A549 (cell line): Measurements from ENCODE around the gene RDH5. TPM values are rescaled to one million over a fixed set of nuclear protein-coding genes. Genes with fewer than 3 reads are reported as not detected.

Source experiments
- BHLHE40 ChIP-seq: IDR thresholded peaks from 2 replicates; pipeline ENCODE4 v1.6.1; 2012; ENCODE audit warnings: low read depth, low read length, inconsistent platforms
- CBX8 ChIP-seq: fragments of 200-600 bp; sonication (generic); IDR thresholded peaks from 2 replicates; pipeline ENCODE4 v1.6.1; 2016
- CEBPB ChIP-seq, 2 experiments: fragments of >200 bp in 1 of 2; sonication (Bioruptor Twin) in 1 of 2; formaldehyde crosslinking in 1 of 2; IDR thresholded peaks; 2 replicates each; pipeline ENCODE4 v1.6.1; 2012 to 2016
- CHD2 ChIP-seq: fragments of 150-350 bp; IDR thresholded peaks from 2 replicates; pipeline ENCODE4 v1.6.1; 2014; ENCODE audit warnings: low read length; ENCODE audit not compliant: partially characterized antibody
- EHF ChIP-seq: fragments of 250-450 bp; sonication (Bioruptor Pico); IDR thresholded peaks from 2 replicates; pipeline ENCODE4 v1.5.0; 2020; ENCODE audit warnings: mild to moderate bottlenecking
- EHMT2 ChIP-seq: fragments of 200-600 bp; sonication (generic); IDR thresholded peaks from 2 replicates; pipeline ENCODE4 v1.6.1; 2016; ENCODE audit warnings: antibody characterized with exemption, low read depth, mild to moderate bottlenecking, moderate library complexity
- FOSL2 ChIP-seq, 2 experiments: fragments of 450-650 bp in 1 of 2; fragments of >200 bp in 1 of 2; sonication (Bioruptor Twin) in 1 of 2; formaldehyde crosslinking; IDR thresholded peaks; 2 replicates each; pipeline versions ENCODE4 v1.5.0 to v1.6.1; 2016 to 2020; ENCODE audit warnings: mild to moderate bottlenecking in 1 of 2, moderate library complexity in 1 of 2
- GATA3 ChIP-seq: IDR thresholded peaks from 2 replicates; pipeline ENCODE4 v1.6.1; 2012; ENCODE audit warnings: borderline replicate concordance
- HDAC2 ChIP-seq: fragments of 200-600 bp; sonication (generic); IDR thresholded peaks from 2 replicates; pipeline ENCODE4 v1.6.1; 2016
- HOXB13 ChIP-seq: fragments of 250-450 bp; sonication (Bioruptor Pico); IDR thresholded peaks from 2 replicates; pipeline ENCODE4 v1.5.0; 2020; ENCODE audit warnings: low read depth, mild to moderate bottlenecking, moderate library complexity
- HOXB5 ChIP-seq: fragments of 250-450 bp; sonication (Bioruptor Pico); IDR thresholded peaks from 2 replicates; pipeline ENCODE4 v1.5.0; 2020; ENCODE audit warnings: mild to moderate bottlenecking, moderate library complexity
- KDM5A ChIP-seq: fragments of 200-600 bp; sonication (generic); IDR thresholded peaks from 2 replicates; pipeline ENCODE4 v1.6.1; 2016; ENCODE audit warnings: antibody characterized with exemption, mild to moderate bottlenecking
- MAFK ChIP-seq: fragments of 450-650 bp; IDR thresholded peaks from 2 replicates; pipeline ENCODE4 v1.6.1; 2014; ENCODE audit not compliant: partially characterized antibody
- MAZ ChIP-seq: fragments of 150-350 bp; IDR thresholded peaks from 2 replicates; pipeline ENCODE4 v1.6.1; 2014; ENCODE audit warnings: antibody characterized with exemption, low read depth, low read length, borderline replicate concordance
- MYC ChIP-seq: IDR thresholded peaks from 2 replicates; pipeline ENCODE4 v1.6.1; 2012; ENCODE audit warnings: mild to moderate bottlenecking, inconsistent platforms, low read length, improper control_type of control experiment, borderline replicate concordance
- NFE2L2 ChIP-seq: fragments of 150-350 bp; conservative IDR thresholded peaks from 2 replicates; pipeline ENCODE4 v1.6.1; 2014; ENCODE audit warnings: low read length
- NR3C1 ChIP-seq: fragments of >200 bp; sonication (Bioruptor Twin); formaldehyde crosslinking; IDR thresholded peaks from 3 replicates; pipeline ENCODE4 v1.6.1; 2017
- PBX3 ChIP-seq: IDR thresholded peaks from 2 replicates; pipeline ENCODE4 v1.6.1; 2012
- PHF8 ChIP-seq: fragments of 200-600 bp; sonication (generic); IDR thresholded peaks from 2 replicates; pipeline ENCODE4 v1.6.1; 2016; ENCODE audit warnings: low read depth, mild to moderate bottlenecking, antibody characterized with exemption, moderate library complexity, borderline replicate concordance
- POLR2AphosphoS2 ChIP-seq: conservative IDR thresholded peaks from 2 replicates; pipeline ENCODE4 v1.6.1; 2012; ENCODE audit warnings: low read length, improper control_type of control experiment, inconsistent platforms
- RAD21 ChIP-seq, 2 experiments: fragments of >200 bp in 1 of 2; sonication (Bioruptor Twin) in 1 of 2; formaldehyde crosslinking in 1 of 2; IDR thresholded peaks in 1 of 2; conservative IDR thresholded peaks in 1 of 2; 2 replicates in 1 of 2; 3 replicates in 1 of 2; pipeline ENCODE4 v1.6.1; 2012 to 2018; ENCODE audit warnings: inconsistent platforms in 1 of 2
- RARB ChIP-seq: fragments of 250-450 bp; sonication (Bioruptor Pico); IDR thresholded peaks from 2 replicates; pipeline ENCODE4 v1.8.0; 2021; ENCODE audit warnings: mild to moderate bottlenecking, moderate library complexity
- RCOR1 ChIP-seq: fragments of 150-350 bp; IDR thresholded peaks from 2 replicates; pipeline ENCODE4 v1.6.1; 2014; ENCODE audit warnings: antibody characterized with exemption, low read length, low read depth
- SREBF2 ChIP-seq: fragments of 450-650 bp; IDR thresholded peaks from 2 replicates; pipeline ENCODE4 v1.6.1; 2014; ENCODE audit warnings: mild to moderate bottlenecking, moderate library complexity
- ZC3H11A ChIP-seq: fragments of 450-650 bp; IDR thresholded peaks from 2 replicates; pipeline ENCODE4 v1.6.1; 2014; ENCODE audit warnings: antibody characterized with exemption, mild to moderate bottlenecking
- ZFP36 ChIP-seq: fragments of 450-650 bp; IDR thresholded peaks from 2 replicates; pipeline ENCODE4 v1.6.1; 2014; ENCODE audit warnings: borderline replicate concordance; ENCODE audit not compliant: partially characterized antibody
- ZNF302 ChIP-seq: fragments of 250-450 bp; sonication (Bioruptor Pico); IDR thresholded peaks from 2 replicates; pipeline ENCODE4 v1.9.0; 2021; ENCODE audit warnings: inconsistent platforms, mild to moderate bottlenecking, moderate library complexity
- ZSCAN20 ChIP-seq: fragments of 250-450 bp; sonication (Bioruptor Pico); IDR thresholded peaks from 2 replicates; pipeline ENCODE4 v1.8.0; 2022; ENCODE audit warnings: mild to moderate bottlenecking, moderate library complexity
- polyA plus RNA-seq, 4 experiments: library from polyadenylated mRNA; depleted of rRNA in 3 of 4; stranded (reverse); fragments of >200 nt; fragmentation: RNase III in 1 of 4; extraction: RNeasy Plus Mini Kit Qiagen cat#74134 plus additional on column Dnase treatment in 1 of 4; gene quantifications; 2 replicates in 3 of 4; 3 replicates in 1 of 4; pipeline ENCODE4 v1.2.3, GENCODE V29; 2011 to 2017
- TF ChIP-seq, protein P1 (sequence below): fragments of 450-650 bp; IDR thresholded peaks from 2 replicates; pipeline ENCODE4 v1.6.1; 2014; ENCODE audit warnings: antibody characterized with exemption
- TF ChIP-seq, protein P2 (sequence below): fragments of 200-600 bp; sonication (generic); IDR thresholded peaks from 2 replicates; pipeline ENCODE4 v1.6.1; 2016; ENCODE audit warnings: antibody characterized with exemption, mild to moderate bottlenecking, moderate library complexity
- TF ChIP-seq, protein P3 (sequence below): fragments of 150-350 bp; IDR thresholded peaks from 2 replicates; pipeline ENCODE4 v1.6.1; 2014; ENCODE audit warnings: low read depth, mild to moderate bottlenecking, low read length

RDH5 gene
- polyA plus RNA-seq, 2 of the 4 experiments (the other 2 are of a cell fraction), result 4.1 to 9.1 TPM

DNA sequence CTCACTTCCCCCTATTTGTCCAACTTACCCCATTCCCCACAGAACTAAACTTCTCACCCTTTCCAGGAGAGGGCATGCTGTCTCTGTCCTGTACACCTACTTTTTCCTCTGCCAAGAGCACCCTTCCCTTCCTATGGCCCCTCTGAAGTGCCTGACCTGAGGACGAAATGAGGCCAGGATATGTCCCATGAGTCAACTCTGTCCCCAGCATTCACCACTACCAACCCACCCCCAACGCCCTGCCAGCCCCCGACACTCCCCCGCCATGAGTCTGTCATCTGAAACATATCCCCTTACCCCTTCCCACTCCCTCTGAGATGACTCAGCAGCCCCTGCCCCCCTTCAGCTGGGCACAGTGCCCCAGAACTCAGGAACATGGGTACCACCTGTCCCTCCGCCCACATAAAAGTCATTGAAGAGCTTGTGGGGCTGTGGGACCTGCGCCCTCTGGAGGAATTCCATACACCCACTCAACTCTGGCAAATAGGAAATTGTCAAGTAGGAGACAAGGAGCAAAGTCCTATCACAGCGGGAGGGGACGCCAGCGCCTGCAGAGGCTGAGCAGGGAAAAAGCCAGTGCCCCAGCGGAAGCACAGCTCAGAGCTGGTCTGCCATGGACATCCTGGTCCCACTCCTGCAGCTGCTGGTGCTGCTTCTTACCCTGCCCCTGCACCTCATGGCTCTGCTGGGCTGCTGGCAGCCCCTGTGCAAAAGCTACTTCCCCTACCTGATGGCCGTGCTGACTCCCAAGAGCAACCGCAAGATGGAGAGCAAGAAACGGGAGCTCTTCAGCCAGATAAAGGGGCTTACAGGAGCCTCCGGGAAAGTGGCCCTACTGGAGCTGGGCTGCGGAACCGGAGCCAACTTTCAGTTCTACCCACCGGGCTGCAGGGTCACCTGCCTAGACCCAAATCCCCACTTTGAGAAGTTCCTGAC, 38.8 kb upstream of the RDH5 start (continued):
- TF ChIP-seq CHD2 (no peak), ZFP36 (no peak), ZNF302 (no peak), MYC (no peak), ZSCAN20 (CRISPR knock-in tag) (no peak), BHLHE40 (no peak), POLR2AphosphoS2 (no peak), CBX8 (no peak), NR3C1 (no peak), MAZ (no peak), EHMT2 (no peak), NFE2L2 (no peak), RAD21 (conservative IDR thresholded peaks at IDR 0.05 in 1 of 2, IDR thresholded peaks at IDR 0.05 in 1 of 2) (peak in 1 of 2 experiments; percentile 47; a peak in 3 of 5 replicates), CEBPB (IDR thresholded peaks at IDR 0.05) (no peak), FOSL2 (IDR thresholded peaks at IDR 0.05) (no peak), FOSL2 (CRISPR knock-in tag; IDR thresholded peaks at IDR 0.05) (no peak), SREBF2 (no peak), ZC3H11A (no peak), HOXB5 (CRISPR knock-in tag) (no peak), EHF (CRISPR knock-in tag) (no peak), KDM5A (no peak), RCOR1 (no peak), MAFK (peak; percentile 15), HDAC2 (no peak), PHF8 (no peak), GATA3 (no peak), RARB (CRISPR knock-in tag) (no peak), HOXB13 (no peak), PBX3 (no peak)
- TF ChIP-seq, protein P1, sequence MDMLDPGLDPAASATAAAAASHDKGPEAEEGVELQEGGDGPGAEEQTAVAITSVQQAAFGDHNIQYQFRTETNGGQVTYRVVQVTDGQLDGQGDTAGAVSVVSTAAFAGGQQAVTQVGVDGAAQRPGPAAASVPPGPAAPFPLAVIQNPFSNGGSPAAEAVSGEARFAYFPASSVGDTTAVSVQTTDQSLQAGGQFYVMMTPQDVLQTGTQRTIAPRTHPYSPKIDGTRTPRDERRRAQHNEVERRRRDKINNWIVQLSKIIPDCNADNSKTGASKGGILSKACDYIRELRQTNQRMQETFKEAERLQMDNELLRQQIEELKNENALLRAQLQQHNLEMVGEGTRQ, result no peak
- TF ChIP-seq, protein P2, sequence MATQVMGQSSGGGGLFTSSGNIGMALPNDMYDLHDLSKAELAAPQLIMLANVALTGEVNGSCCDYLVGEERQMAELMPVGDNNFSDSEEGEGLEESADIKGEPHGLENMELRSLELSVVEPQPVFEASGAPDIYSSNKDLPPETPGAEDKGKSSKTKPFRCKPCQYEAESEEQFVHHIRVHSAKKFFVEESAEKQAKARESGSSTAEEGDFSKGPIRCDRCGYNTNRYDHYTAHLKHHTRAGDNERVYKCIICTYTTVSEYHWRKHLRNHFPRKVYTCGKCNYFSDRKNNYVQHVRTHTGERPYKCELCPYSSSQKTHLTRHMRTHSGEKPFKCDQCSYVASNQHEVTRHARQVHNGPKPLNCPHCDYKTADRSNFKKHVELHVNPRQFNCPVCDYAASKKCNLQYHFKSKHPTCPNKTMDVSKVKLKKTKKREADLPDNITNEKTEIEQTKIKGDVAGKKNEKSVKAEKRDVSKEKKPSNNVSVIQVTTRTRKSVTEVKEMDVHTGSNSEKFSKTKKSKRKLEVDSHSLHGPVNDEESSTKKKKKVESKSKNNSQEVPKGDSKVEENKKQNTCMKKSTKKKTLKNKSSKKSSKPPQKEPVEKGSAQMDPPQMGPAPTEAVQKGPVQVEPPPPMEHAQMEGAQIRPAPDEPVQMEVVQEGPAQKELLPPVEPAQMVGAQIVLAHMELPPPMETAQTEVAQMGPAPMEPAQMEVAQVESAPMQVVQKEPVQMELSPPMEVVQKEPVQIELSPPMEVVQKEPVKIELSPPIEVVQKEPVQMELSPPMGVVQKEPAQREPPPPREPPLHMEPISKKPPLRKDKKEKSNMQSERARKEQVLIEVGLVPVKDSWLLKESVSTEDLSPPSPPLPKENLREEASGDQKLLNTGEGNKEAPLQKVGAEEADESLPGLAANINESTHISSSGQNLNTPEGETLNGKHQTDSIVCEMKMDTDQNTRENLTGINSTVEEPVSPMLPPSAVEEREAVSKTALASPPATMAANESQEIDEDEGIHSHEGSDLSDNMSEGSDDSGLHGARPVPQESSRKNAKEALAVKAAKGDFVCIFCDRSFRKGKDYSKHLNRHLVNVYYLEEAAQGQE, result no peak
- TF ChIP-seq, protein P3, sequence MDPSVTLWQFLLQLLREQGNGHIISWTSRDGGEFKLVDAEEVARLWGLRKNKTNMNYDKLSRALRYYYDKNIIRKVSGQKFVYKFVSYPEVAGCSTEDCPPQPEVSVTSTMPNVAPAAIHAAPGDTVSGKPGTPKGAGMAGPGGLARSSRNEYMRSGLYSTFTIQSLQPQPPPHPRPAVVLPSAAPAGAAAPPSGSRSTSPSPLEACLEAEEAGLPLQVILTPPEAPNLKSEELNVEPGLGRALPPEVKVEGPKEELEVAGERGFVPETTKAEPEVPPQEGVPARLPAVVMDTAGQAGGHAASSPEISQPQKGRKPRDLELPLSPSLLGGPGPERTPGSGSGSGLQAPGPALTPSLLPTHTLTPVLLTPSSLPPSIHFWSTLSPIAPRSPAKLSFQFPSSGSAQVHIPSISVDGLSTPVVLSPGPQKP, result no peak
